ENCODE data around the gene REV3L.

- TF ChIP-seq CTCF (IDR thresholded peaks at IDR 0.05; ENCODE audit: low read depth, low read length) = no peak
- no peak for TF ChIP-seq POLR2A (IDR thresholded peaks at IDR 0.05; ENCODE audit: extremely low read depth, insufficient read length)
- no peak for TF ChIP-seq MAX (IDR thresholded peaks at IDR 0.05; ENCODE audit: low read depth, low read length)
- no peak for TF ChIP-seq MYC (IDR thresholded peaks at IDR 0.05; ENCODE audit: low read depth, low read length)
Measured at GRCh38 chr6:111456208-111456607, 26.8 kb downstream of the REV3L start.
